GM10847 (cell line): ENCODE results near the gene WDR82.

Experiments used
- POLR2A ChIP-seq: IDR thresholded peaks from 2 replicates; pipeline ENCODE4 v1.6.1; 2011; ENCODE audit not compliant: insufficient read length; ENCODE audit errors: extremely low read depth

Gene WDR82

DNA sequence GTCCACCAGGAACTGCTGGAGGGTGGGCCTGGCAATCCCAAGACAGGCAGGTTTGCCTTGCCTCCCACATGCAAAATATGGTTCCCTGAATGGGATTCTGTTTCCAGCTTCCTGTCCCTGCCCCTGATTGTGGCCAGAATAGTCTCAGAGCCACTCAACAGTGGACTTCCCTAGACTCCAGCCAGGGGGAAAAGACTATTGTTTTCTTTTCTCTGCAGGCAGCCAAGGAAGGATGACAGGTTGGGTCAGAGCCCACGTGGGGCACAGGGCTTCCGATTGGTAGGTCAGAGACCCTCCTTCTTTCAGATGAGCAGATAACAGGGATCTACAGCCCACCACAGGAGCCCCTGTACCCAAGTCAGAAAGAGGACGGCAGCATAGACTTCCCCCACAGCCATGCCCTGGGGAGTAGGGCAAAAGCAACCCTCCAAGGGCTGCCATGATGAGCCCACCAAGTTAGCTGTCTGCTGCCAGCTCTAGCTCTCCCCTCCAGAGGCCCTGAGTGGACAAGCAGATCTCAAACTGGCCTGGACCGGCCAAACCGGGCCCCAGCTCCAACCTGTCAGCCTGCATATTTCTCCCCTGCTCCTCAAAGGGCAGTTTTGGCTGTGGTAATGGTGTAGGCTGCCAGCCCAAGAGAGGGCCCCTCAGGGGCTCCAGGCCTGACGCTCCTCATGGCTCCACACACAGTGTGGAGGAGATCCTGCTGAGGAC, 59.4 kb downstream of the WDR82 start:
- no peak for TF ChIP-seq POLR2A

GRCh38 chr3:52218454-52218853, 60.0 kb downstream of the WDR82 start:
- no peak for TF ChIP-seq POLR2A

- no peak for TF ChIP-seq POLR2A
These were observed 60.4 kb downstream of the WDR82 start for GRCh38 chr3:52218026-52218425.

- no peak for TF ChIP-seq POLR2A
These were observed 61.0 kb downstream of the WDR82 start for GRCh38 chr3:52217409-52217805.

DNA sequence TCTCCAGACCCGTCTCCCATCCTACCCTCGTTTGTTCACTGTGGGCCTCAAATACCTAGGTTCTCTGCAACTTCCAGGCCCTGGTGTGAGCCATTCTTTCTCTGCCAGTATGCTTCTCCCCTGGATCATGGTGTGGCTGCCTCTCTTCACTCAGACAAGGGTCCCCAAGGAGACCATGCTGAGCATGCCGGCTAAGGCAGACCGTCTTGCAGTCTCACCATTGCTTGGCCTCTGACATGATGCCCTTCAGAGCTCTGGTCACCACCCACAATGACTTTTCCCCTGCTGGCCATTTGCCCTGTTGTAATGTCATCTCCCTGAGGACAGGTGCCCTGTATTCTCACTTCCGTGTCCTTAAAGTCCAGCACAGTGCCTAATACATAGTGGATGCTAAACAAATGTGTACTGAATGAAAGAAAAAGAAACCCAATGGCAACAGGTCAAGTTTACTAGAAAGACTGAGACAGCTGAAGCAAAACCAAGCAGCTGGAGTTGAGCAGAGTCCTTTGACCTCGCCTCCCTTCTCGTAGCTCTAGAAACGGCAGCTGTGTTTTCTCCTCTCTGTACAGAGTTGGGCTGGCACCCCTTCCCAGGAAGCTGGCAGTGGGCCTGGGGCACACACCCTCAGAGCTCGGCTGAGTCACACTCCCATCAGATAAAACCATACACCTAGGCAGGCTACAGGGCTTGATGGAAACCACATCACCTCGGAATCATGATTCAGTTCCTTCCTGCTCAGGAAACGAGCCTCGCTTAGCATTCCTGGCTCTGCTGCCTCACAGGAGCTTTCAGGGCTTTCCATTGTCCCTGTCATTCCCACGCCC, 61.7 kb downstream of the WDR82 start:
- no peak for TF ChIP-seq POLR2A

GRCh38 chr3:52215351-52215750, 63.1 kb downstream of the WDR82 start:
- TF ChIP-seq POLR2A: no peak

DNA sequence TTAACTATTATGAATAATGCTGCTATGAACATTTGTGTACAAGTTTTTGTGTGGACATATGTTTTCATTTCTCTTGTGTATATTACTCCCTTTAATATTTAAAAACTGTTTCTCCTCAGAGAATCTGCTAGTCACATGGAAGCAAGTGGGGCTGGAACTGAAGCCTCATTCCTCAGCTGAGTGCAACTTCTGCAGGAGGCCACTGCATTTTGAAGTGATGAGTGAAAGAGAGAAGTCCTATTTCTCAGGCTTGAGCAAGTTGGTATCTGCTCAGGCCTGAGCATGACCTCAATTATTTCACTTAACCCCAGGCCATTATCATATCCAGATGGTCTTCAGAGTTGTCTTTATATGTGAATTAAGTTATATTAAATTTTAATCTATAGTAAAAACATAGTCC, 64.5 kb downstream of the WDR82 start:
- TF ChIP-seq POLR2A: no peak

DNA sequence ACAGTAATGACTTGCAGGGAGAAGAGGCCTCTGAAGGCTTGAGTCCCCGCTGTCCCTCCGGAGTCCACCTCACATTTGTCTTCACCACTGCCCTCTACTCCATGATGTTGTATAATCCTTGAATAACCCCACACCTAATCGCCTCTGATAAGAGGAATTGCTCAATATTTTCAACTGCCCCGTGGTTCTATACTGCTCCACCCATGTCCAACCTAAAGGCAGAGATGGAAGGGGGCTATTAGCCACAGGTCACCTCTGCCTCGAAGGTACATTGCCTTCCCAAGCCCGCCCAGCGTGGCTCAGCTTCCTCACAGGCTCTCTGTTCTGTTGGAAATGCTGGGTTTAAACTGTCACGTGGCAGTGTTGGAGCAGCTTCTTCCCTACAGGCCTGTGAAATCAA, 65.4 kb downstream of the WDR82 start:
- TF ChIP-seq POLR2A: no peak

GRCh38 chr3:52211268-52211891, 67.1 kb downstream of the WDR82 start:
- no peak for TF ChIP-seq POLR2A

GRCh38 chr3:52210550-52211046, 67.9 kb downstream of the WDR82 start:
- TF ChIP-seq POLR2A: no peak

- no peak for TF ChIP-seq POLR2A
These were observed 68.4 kb downstream of the WDR82 start for GRCh38 chr3:52210037-52210436.

- TF ChIP-seq POLR2A: no peak
These were observed 69.9 kb downstream of the WDR82 start for GRCh38 chr3:52208556-52208955.

DNA sequence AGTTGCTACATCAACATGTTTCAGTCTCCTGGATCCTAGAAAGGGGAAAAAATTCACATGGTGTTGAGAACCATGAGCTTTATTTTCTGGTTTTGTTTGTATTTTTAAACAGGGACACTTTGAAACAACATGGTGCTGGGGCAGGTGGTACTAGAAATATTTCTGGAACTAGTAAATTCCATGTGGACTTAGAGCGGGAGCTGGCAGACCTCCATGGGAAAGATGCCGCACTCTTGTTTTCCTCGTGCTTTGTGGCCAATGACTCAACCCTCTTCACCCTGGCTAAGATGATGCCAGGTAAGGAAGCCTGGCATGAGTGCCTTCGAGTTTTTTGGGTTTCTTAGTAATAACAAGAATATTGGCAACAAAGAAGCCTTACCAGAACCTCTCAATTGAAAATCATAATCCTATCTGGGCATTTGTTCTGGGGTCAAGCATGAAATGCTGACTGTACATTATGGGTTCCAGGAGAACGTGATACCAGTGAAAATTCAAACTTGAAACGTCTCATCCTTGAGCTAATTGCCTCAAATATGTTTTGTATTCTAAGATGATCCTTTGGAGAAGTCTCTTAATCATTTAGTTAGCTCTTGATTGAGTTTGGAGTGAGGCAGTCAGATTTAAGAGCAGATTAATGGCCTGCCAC, 72.6 kb downstream of the WDR82 start:
- no peak for TF ChIP-seq POLR2A
